Measurements from ENCODE around the gene RALGPS1.

RALGPS1 gene

DNA sequence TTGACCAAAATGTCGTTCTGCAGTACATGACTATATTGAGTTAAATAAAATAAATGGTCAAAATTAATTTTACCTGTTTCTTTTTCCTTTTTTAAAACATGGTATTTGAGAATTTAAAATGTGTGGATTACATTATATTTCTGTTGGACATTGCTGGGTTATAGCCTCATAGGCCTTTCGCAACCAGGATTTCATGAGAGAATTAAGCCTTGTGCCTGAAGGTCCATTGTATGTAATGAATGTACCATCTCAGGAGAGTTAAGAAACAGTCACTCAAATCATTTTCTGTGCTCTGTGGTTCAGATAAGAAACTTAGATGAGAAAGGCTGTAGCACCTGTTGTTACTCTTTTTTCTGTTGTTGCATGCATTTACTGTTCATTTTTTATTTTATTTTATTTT, 104.4 kb downstream of the RALGPS1 start:
- H3K4me3 ChIP-seq (ENCODE audit: low read length) = no peak overlapping the region
- H3K9me3 ChIP-seq (ENCODE audit: control insufficient read depth, insufficient read depth, low read length) = no peaks in the 10 kb centered on the region
- H3F3A ChIP-seq (ENCODE audit: control insufficient read depth, insufficient read depth) = no peaks in the 10 kb centered on the region
- H3K9me2 ChIP-seq (replicated peaks; ENCODE audit: control insufficient read depth, low read length) = no peaks in the 10 kb centered on the region
- no peaks in the 10 kb centered on the region for H3K36me3 ChIP-seq (ENCODE audit: control insufficient read depth, low read length)
- H3K27me3 ChIP-seq (ENCODE audit: control insufficient read depth, low read length) = no peaks in the 10 kb centered on the region
- H3K4me2 ChIP-seq (ENCODE audit: low read length) = no peak overlapping the region
- no peaks in the 10 kb centered on the region for H3K4me1 ChIP-seq (ENCODE audit: control insufficient read depth, low read length)
- no peaks in the 10 kb centered on the region for H3K79me2 ChIP-seq (ENCODE audit: control insufficient read depth, low read length)
- H4K20me1 ChIP-seq (ENCODE audit: control insufficient read depth, insufficient read depth, low read depth, low read length) = no peaks in the 10 kb centered on the region
- TF ChIP-seq, protein P1, sequence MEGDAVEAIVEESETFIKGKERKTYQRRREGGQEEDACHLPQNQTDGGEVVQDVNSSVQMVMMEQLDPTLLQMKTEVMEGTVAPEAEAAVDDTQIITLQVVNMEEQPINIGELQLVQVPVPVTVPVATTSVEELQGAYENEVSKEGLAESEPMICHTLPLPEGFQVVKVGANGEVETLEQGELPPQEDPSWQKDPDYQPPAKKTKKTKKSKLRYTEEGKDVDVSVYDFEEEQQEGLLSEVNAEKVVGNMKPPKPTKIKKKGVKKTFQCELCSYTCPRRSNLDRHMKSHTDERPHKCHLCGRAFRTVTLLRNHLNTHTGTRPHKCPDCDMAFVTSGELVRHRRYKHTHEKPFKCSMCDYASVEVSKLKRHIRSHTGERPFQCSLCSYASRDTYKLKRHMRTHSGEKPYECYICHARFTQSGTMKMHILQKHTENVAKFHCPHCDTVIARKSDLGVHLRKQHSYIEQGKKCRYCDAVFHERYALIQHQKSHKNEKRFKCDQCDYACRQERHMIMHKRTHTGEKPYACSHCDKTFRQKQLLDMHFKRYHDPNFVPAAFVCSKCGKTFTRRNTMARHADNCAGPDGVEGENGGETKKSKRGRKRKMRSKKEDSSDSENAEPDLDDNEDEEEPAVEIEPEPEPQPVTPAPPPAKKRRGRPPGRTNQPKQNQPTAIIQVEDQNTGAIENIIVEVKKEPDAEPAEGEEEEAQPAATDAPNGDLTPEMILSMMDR (IDR thresholded peaks at IDR 0.05; ENCODE audit: low read depth, low read length, poor library complexity, severe bottlenecking) = no peak
- TF ChIP-seq EZH2phosphoT487 (IDR thresholded peaks at IDR 0.05; ENCODE audit: borderline replicate concordance, low read length) = no peak
- no peak overlapping the region for H3K27ac ChIP-seq (ENCODE audit: low read depth, low read length)

DNA sequence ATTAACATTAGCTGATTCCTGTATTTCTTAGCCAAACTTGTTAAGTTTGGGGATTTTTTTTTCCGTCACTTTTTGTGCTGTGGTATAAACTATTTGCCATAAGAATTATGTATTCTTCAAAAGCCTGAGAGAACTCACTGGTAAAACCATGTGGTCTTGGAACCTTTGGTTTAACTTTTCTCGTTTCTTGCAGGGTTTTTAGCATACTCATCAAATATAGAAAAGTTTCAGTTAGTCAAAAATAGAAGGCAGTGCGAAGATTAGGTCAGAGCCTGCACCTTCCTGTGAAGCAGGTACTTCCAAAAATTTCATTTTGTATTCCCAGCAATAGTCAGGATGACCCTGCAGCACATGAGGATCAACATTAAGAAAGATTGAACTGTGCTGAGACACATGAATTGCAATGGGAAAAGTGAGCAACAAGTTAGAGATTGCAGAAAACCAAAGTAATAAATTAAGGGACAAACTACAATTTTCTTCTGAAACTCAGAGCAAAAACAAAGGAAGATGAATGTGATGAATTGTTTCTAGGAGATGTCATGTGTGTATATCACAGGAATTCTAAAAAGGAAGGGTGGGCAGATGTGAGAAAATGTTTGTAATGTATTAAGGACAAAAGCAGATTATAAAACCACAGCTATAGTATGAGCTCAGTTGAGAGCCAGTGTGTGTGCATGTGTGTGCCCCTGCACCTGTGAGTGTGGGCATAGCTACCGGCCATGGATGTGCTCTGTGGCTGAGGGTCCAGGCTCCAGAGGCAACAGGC, 105.6 kb downstream of the RALGPS1 start:
- Histone ChIP-seq H3K9me3 (ENCODE audit: control insufficient read depth, insufficient read depth, low read length) (no peaks in the 10 kb centered on the region), H3K79me2 (ENCODE audit: control insufficient read depth, low read length) (no peaks in the 10 kb centered on the region), H3K4me2 (ENCODE audit: low read length) (no peak overlapping the region), H3K4me3 (ENCODE audit: low read length) (no peak overlapping the region), H3K36me3 (ENCODE audit: control insufficient read depth, low read length) (no peaks in the 10 kb centered on the region), H4K20me1 (ENCODE audit: control insufficient read depth, insufficient read depth, low read depth, low read length) (no peaks in the 10 kb centered on the region), H3K9me2 (replicated peaks; ENCODE audit: control insufficient read depth, low read length) (no peaks in the 10 kb centered on the region), H3F3A (ENCODE audit: control insufficient read depth, insufficient read depth) (no peaks in the 10 kb centered on the region), H3K27ac (ENCODE audit: low read depth, low read length) (no peak overlapping the region), H3K4me1 (ENCODE audit: control insufficient read depth, low read length) (no peaks in the 10 kb centered on the region), H3K27me3 (ENCODE audit: control insufficient read depth, low read length) (no peaks in the 10 kb centered on the region)
- TF ChIP-seq, protein P1 (IDR thresholded peaks at IDR 0.05; ENCODE audit: low read depth, low read length, poor library complexity, severe bottlenecking) = no peak
- TF ChIP-seq EZH2phosphoT487 (IDR thresholded peaks at IDR 0.05; ENCODE audit: borderline replicate concordance, low read length) = no peak

DNA sequence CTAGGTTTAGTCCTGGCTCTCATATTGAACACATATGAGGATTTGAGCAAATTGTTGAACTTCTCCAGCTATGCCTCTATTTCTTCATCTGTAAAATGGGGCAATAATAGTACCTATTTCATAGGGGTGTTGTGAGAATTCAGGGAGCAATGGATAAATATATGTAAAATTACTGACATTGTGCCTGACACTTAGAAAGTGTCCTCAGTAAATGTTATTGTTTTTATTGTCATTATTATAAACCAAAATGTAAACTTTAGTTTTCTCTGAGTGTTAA, 106.2 kb downstream of the RALGPS1 start:
- Histone ChIP-seq H3K4me3 (ENCODE audit: low read length) (no peak overlapping the region), H3K4me2 (ENCODE audit: low read length) (no peak overlapping the region), H3F3A (ENCODE audit: control insufficient read depth, insufficient read depth) (no peaks in the 10 kb centered on the region), H3K27ac (ENCODE audit: low read depth, low read length) (no peak overlapping the region), H4K20me1 (ENCODE audit: control insufficient read depth, insufficient read depth, low read depth, low read length) (no peaks in the 10 kb centered on the region), H3K9me3 (ENCODE audit: control insufficient read depth, insufficient read depth, low read length) (no peaks in the 10 kb centered on the region), H3K9me2 (replicated peaks; ENCODE audit: control insufficient read depth, low read length) (no peaks in the 10 kb centered on the region), H3K79me2 (ENCODE audit: control insufficient read depth, low read length) (no peaks in the 10 kb centered on the region), H3K36me3 (ENCODE audit: control insufficient read depth, low read length) (no peaks in the 10 kb centered on the region), H3K27me3 (ENCODE audit: control insufficient read depth, low read length) (no peaks in the 10 kb centered on the region), H3K4me1 (ENCODE audit: control insufficient read depth, low read length) (no peaks in the 10 kb centered on the region)
- TF ChIP-seq EZH2phosphoT487 (IDR thresholded peaks at IDR 0.05; ENCODE audit: borderline replicate concordance, low read length) = no peak
- TF ChIP-seq, protein P1 (IDR thresholded peaks at IDR 0.05; ENCODE audit: low read depth, low read length, poor library complexity, severe bottlenecking) = no peak

Measured in DOHH2 (cell line).